HG02623 (cell line): ENCODE measurements around the gene TM4SF18.
A peak's percentile ranks its signal among the peaks of the same experiment; 100 is the strongest.
"Not testable (repeated sequence)": the region's sequence is repeated elsewhere in the genome, so short reads cannot be mapped to it uniquely, and the experiment has no call there.

Experiments
- ATAC-seq: cut with Tn5 transposase; IDR thresholded peaks from one replicate; pipeline ENCODE4 v1.9.1; 2021; ENCODE audit warnings: moderate library complexity; ENCODE audit not compliant: unreplicated experiment

TM4SF18 gene

GRCh38 chr3:149368674-149369497 lies 35.5 kb upstream of the TM4SF18 start:
- ATAC-seq, result no peak

DNA sequence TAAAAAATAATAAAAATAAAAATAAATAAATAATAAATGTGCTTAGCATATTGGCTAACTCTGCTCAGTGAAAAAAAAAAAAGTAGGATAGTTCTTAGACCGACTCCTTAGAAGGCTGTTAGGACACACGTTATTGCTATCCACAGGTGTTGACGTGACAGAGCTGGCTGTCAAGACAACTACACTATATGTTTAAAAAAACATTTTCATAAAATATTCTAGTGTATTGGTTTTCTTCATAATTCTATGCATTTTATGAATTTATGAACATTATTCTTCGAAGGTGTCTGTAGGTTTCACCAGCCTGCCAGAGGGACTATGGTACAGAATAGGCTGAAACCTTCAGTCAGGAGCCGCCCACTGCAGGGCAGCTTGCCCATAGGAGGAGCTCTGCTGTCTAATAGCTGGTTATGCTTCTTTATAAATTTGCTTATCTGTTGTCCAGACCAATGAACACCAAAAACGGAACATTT lies 34.8 kb upstream of the TM4SF18 start:
- ATAC-seq, result no peak

DNA sequence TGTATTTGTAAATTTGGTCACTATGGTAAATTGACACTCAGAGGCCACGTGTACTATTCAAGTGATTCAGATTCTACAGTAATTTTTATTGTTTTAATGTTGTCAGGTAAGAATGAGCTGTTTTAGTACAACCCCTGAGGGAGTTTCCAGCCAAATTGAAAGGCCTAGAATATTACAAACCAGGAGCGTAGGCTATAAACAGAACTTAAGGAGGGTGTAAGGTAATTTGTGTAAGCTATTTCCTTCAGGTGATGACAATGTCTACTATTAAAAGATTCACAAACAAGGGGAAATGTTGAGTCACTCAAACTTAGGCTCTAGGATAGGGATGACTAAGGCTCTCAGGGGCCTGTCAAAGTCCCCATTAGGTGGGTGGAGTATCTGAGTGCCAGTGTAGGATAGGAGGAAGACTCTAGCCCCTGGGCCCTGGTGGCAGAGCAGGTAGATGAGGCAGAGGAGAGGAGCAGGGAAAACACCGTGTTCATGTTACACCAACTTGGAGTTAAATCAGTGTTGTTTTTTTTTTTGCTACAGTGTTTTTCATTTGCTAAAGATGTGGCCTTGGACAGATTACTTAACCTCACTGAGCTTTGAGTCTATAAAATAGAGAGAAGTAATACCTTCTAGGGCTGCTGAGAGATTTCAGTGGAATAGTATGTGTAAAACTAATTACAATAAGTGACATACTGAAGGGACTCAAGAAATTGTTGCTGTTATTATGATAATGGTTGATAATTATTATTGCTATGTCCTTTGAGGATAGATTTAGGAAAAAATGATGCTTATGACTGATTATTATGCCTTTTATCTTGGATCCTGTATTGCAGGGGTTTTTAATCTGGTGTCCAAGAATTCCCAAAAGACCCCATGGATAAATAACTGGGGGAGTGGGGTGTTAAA lies 33.8 kb upstream of the TM4SF18 start:
- ATAC-seq, result no peak

DNA sequence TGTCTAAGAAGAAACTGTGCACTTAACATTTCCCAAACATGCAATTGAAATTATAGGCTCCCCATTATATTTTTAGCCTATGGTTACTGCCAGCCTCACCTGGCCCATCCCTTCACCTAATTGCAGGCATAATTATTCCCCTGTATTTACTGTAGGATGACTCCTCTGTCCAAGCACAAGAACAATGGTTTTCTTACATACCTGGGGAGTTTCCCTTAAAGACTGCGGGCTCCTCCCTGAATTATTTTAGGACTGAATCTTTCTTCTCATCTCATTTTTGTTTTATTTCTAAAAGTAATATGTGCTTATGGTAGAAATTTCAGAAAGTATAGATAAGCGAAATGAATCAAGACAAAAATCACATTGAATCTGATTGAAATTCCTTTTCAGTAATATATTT lies 32.6 kb upstream of the TM4SF18 start:
- no peak for ATAC-seq

DNA sequence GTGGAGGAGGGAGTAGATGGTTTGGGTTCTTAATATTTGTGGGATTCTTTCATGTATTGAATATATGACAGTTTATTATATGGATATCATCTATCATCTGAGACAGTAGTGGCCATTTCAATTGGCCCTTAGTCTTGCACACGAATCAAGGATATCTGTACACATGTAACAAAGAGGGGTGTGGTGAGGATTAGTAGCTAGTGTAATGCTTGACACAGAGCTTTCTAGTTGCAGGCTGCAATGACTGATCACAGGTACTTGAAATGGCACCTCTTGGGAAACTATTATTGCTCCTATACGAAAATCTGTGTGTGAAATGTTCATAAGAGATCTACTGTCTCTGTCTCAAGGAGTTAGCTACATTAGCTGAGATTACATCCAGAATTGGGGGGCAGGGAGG lies 31.2 kb upstream of the TM4SF18 start:
- ATAC-seq, result no peak

- ATAC-seq, result no peak
Measured at GRCh38 chr3:149363053-149363452, 29.6 kb upstream of the TM4SF18 start.

- ATAC-seq, result no peak
Measured at GRCh38 chr3:149362366-149362765, 28.9 kb upstream of the TM4SF18 start.

GRCh38 chr3:149356630-149357029 lies 23.2 kb upstream of the TM4SF18 start:
- no peak for ATAC-seq

DNA sequence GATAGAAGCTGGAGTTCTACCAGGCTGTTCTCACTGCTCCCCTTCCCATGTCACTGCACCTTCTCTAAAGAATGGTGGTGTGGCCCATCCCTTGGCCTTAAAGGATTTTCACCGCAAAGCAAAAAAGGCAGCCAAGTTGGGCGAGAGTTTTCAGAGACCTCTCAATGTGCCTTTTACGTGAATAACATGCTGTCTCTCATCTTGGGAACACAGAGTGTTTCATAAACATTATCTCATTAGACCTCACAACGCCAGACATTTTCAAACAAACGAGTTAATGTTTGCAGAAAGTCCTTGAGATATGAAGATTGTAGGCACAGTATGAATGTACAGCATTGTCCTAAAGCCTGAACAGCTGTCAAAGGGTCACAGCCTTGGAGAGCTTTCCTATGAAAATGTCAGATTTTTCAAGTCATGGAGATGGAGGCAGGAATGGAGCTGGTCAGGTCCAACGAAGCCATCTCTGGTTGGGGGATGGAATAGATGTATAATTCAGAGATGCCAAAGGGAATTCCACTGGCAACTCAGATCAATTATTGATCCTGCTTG lies 22.7 kb upstream of the TM4SF18 start:
- no peak for ATAC-seq

DNA sequence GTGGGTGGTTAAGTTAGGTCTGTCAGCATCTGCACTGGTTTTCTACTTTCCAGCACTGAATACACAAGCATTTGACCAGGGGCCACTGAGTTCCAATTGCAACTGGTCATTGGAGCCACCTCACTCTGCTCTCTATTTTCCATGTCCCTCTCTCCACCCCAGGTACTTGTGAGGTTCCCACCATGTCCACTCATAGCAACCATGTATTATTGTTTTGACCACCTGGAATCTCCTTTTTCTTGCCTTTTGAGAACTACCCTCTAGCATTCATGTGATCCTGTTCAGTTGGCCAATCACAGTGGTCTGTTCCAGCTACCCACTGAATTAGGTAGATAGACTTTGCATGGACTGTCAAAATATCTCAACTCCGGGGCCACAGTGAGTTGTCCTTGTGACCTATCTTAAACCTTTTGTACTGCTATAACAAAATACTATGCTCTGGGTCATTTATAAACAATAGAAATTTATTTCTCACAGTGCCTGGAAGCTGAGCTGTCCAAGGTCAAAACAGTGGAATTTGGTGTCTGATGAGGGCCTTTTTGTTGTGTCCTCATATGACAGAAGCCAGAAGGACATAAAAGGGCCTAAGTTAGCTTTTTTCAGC lies 20.2 kb upstream of the TM4SF18 start:
- ATAC-seq, result no peak

- peak; percentile 81 for ATAC-seq
Measured at GRCh38 chr3:149352556-149352955, 19.1 kb upstream of the TM4SF18 start.

- no peak for ATAC-seq
Measured at GRCh38 chr3:149343951-149344350, 10.5 kb upstream of the TM4SF18 start.

- no peak for ATAC-seq
Measured at GRCh38 chr3:149342413-149343380, 9.3 kb upstream of the TM4SF18 start.

GRCh38 chr3:149340310-149340933 lies 7.0 kb upstream of the TM4SF18 start:
- ATAC-seq, result no peak

DNA sequence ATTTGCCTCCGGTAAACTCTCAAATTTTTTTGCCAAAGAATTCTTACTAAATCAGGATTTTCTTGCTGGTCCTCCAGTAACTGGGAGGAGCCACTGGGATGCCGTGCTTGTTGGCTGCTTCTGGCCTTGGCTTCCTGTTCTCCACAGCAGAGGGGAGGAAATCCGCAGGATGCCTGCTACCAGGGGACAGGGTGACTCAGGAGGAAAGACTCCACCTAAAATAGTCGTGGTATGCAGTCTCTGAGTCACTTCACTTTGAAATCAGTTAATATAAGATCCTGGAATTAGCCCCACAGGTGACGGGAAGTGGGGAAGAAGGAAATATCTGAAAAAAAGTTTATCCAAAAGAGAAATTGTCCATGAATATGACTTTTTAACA lies 6.5 kb upstream of the TM4SF18 start:
- no peak for ATAC-seq

- not testable (repeated sequence) for ATAC-seq
Measured at GRCh38 chr3:149337486-149337885, 4.0 kb upstream of the TM4SF18 start.

DNA sequence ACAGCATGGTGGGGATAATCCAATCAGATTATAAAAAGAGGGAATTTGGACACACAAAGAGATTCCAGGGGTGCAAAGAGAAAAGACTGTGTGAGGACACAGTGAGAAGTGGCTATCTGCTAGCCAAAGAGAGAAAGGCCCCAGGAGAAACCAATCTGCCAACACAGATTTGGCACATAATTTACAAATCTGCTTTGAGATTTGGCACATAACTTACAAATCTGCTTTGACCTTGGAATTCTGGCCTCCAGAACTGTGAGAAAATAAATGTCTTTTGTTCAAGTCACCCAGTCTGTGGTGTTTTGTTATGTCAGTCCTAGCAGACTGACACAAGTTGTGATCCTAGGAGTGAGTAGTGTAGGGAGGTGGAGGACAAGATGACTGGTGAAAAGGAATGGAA lies 3.5 kb upstream of the TM4SF18 start:
- no peak for ATAC-seq

GRCh38 chr3:149332771-149333170 lies 665 bp downstream of the TM4SF18 start:
- ATAC-seq, result no peak

- ATAC-seq, result no peak
Measured at GRCh38 chr3:149332227-149332765, 1.1 kb downstream of the TM4SF18 start.
